ENCODE data around the gene MAGEB1.

Gene MAGEB1

GRCh38 chrX:30224536-30224935, 22.4 kb upstream of the MAGEB1 start:
- no peak for TF ChIP-seq CTCF (IDR thresholded peaks at IDR 0.05; ENCODE audit: extremely low read depth, insufficient read depth, missing control alignments)
- in situ Hi-C loops (cut with MboI; ENCODE audit: low pct_unique_long_range_greater_than_20kb, low sequenced_read_pairs, unreplicated experiment) = no loop called here
- no peak for DNase-seq (ENCODE audit: low spot score)

DNA sequence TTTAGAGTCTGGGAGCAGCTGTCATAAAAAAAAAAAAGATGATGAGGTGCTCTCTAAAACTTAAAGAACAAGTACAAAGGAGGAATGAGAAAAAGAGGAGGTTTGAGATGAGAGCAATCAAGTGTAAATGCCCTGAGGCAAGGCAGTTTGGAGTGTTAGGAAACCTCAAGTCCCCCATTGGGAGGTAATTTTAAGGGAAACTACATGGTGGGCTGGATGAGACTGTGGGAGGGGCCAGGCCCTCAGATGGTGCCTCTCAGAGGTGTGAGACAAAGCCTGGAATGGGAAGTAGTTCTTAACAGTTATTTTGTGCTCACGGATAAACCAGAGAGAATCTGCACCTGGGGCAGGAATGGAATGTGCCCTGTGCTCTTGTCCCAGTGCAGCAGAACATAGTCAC, 18.4 kb upstream of the MAGEB1 start:
- in situ Hi-C loops (cut with MboI; ENCODE audit: low pct_unique_long_range_greater_than_20kb, low sequenced_read_pairs, unreplicated experiment) = no loop called here
- no peak for TF ChIP-seq CTCF (IDR thresholded peaks at IDR 0.05; ENCODE audit: extremely low read depth, insufficient read depth, missing control alignments)
- no peak for DNase-seq (ENCODE audit: low spot score)

- no peak for DNase-seq (ENCODE audit: low spot score)
- in situ Hi-C loops (cut with MboI; ENCODE audit: low pct_unique_long_range_greater_than_20kb, low sequenced_read_pairs, unreplicated experiment) = no loop called here
- no peak for TF ChIP-seq CTCF (IDR thresholded peaks at IDR 0.05; ENCODE audit: extremely low read depth, insufficient read depth, missing control alignments)
These were observed 16.6 kb upstream of the MAGEB1 start, which contains the start of gene MAGEB3 for GRCh38 chrX:30230395-30230794. Gene MAGEB3 (plus strand): TSS chrX:30230657. CDS start chrX:30235925, 5,268 bp downstream.

DNA sequence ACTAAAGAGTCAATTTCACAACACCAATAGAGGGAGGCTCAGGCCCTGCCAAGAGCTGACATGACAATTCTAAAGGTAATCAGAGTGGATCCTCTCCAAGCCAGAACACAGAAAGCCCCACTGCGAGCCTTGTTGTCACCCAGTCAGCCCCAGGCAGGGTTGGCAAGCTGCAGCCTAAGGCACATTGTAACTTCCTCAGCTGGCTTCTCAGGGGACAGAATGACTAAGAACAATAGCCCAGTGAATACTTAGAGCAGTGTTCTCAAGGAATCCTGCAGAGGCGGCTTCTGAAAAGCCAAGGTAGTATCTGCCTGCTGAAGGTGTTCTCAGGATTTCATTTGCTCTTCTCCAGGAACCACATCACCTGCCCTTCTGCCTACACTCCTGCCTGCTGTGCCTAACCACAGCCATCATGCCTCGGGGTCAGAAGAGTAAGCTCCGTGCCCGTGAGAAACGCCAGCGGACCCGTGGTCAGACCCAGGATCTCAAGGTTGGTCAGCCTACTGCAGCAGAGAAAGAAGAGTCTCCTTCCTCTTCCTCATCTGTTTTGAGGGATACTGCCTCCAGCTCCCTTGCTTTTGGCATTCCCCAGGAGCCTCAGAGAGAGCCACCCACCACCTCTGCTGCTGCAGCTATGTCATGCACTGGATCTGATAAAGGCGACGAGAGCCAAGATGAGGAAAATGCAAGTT, 5.1 kb upstream of the MAGEB1 start, which contains the start of gene MAGEB4:
Gene MAGEB4 (plus strand): TSS at position 277 of the 692 bp plus-strand sequence. CDS start 136 bp downstream, at position 413.
- DNase-seq (ENCODE audit: low spot score) = no peak
- in situ Hi-C loops (cut with MboI; ENCODE audit: low pct_unique_long_range_greater_than_20kb, low sequenced_read_pairs, unreplicated experiment) = no loop called here
- no peak for TF ChIP-seq CTCF (IDR thresholded peaks at IDR 0.05; ENCODE audit: extremely low read depth, insufficient read depth, missing control alignments)

- in situ Hi-C loops (cut with MboI; ENCODE audit: low pct_unique_long_range_greater_than_20kb, low sequenced_read_pairs, unreplicated experiment) = no loop called here
- TF ChIP-seq CTCF (IDR thresholded peaks at IDR 0.05; ENCODE audit: extremely low read depth, insufficient read depth, missing control alignments) = no peak
- peak; percentile 22 for DNase-seq (ENCODE audit: low spot score)
These were observed 1.9 kb downstream of the MAGEB1 start for GRCh38 chrX:30248854-30249253.

- in situ Hi-C loops (cut with MboI; ENCODE audit: low pct_unique_long_range_greater_than_20kb, low sequenced_read_pairs, unreplicated experiment) = no loop called here
- no peak for TF ChIP-seq CTCF (IDR thresholded peaks at IDR 0.05; ENCODE audit: extremely low read depth, insufficient read depth, missing control alignments)
- no peak for DNase-seq (ENCODE audit: low spot score)
These were observed 6.3 kb downstream of the MAGEB1 start for GRCh38 chrX:30253257-30253656.

All from GM13977 (cell line).